Rectal smooth muscle tissue (tissue), 1 donor: ENCODE results near the gene SLC35G1.

Source experiments
- H3K27ac ChIP-seq: one replicate; pipeline ENCODE4 v1.7.0; 2013; ENCODE audit warnings: low read depth, low read length, inconsistent platforms
- H3K27me3 ChIP-seq: one replicate; pipeline ENCODE4 v1.7.0; 2013; ENCODE audit warnings: low read length; ENCODE audit not compliant: control insufficient read depth, insufficient read depth
- H3K36me3 ChIP-seq: one replicate; pipeline ENCODE4 v1.7.0; 2013; ENCODE audit warnings: low read length; ENCODE audit not compliant: control insufficient read depth, insufficient read depth
- H3K4me1 ChIP-seq: one replicate; pipeline ENCODE4 v1.7.0; 2013; ENCODE audit warnings: low read length; ENCODE audit not compliant: control insufficient read depth, insufficient read depth
- H3K4me3 ChIP-seq: one replicate; pipeline ENCODE4 v1.7.0; 2013; ENCODE audit warnings: low read length
- H3K9ac ChIP-seq: one replicate; pipeline ENCODE4 v1.7.0; 2013; ENCODE audit warnings: low read length

SLC35G1 gene

GRCh38 chr10:93899109-93899508, 5.3 kb downstream of the SLC35G1 start:
- Histone ChIP-seq H3K4me1 (no peaks in the 10 kb centered on the region), H3K9ac (no peak overlapping the region), H3K4me3 (no peak overlapping the region), H3K27ac (no peak overlapping the region), H3K36me3 (no peaks in the 10 kb centered on the region), H3K27me3 (no peaks in the 10 kb centered on the region)

GRCh38 chr10:93903051-93903450, 9.3 kb downstream of the SLC35G1 start:
- no peaks in the 10 kb centered on the region for H3K36me3 ChIP-seq
- no peaks in the 10 kb centered on the region for H3K27me3 ChIP-seq

GRCh38 chr10:93904901-93905300, 11.1 kb downstream of the SLC35G1 start:
- H3K27ac ChIP-seq: no peak overlapping the region

More at GRCh38 chr10:93903051-93903450, 9.3 kb downstream of the SLC35G1 start:
- Histone ChIP-seq H3K4me1 (no peaks in the 10 kb centered on the region), H3K4me3 (no peak overlapping the region), H3K27ac (no peak overlapping the region), H3K9ac (no peak overlapping the region)

GRCh38 chr10:93907059-93907458, 13.3 kb downstream of the SLC35G1 start:
- no peak overlapping the region for H3K4me3 ChIP-seq
- H3K9ac ChIP-seq: no peak overlapping the region
- H3K4me1 ChIP-seq: no peaks in the 10 kb centered on the region
- no peaks in the 10 kb centered on the region for H3K27me3 ChIP-seq
- H3K27ac ChIP-seq: no peak overlapping the region
- no peaks in the 10 kb centered on the region for H3K36me3 ChIP-seq

More at GRCh38 chr10:93904901-93905300, 11.1 kb downstream of the SLC35G1 start:
- no peaks in the 10 kb centered on the region for H3K36me3 ChIP-seq
- no peaks in the 10 kb centered on the region for H3K27me3 ChIP-seq
- H3K4me3 ChIP-seq: no peak overlapping the region
- H3K4me1 ChIP-seq: no peaks in the 10 kb centered on the region
- H3K9ac ChIP-seq: no peak overlapping the region

GRCh38 chr10:93911866-93912265, 18.1 kb downstream of the SLC35G1 start:
- Histone ChIP-seq H3K4me1 (no peaks in the 10 kb centered on the region), H3K36me3 (no peaks in the 10 kb centered on the region), H3K9ac (no peak overlapping the region), H3K27me3 (no peaks in the 10 kb centered on the region), H3K4me3 (no peak overlapping the region), H3K27ac (no peak overlapping the region)

GRCh38 chr10:93912444-93912843, 18.7 kb downstream of the SLC35G1 start:
- Histone ChIP-seq H3K27ac (no peak overlapping the region), H3K4me1 (no peaks in the 10 kb centered on the region), H3K27me3 (no peaks in the 10 kb centered on the region)

GRCh38 chr10:93913706-93914105, 19.9 kb downstream of the SLC35G1 start:
- H3K27ac ChIP-seq: no peak overlapping the region
- H3K4me1 ChIP-seq: no peaks in the 10 kb centered on the region
- H3K4me3 ChIP-seq: no peak overlapping the region
- H3K36me3 ChIP-seq: no peaks in the 10 kb centered on the region
- H3K27me3 ChIP-seq: no peaks in the 10 kb centered on the region
- H3K9ac ChIP-seq: no peak overlapping the region

More at GRCh38 chr10:93912444-93912843, 18.7 kb downstream of the SLC35G1 start:
- Histone ChIP-seq H3K9ac (no peak overlapping the region), H3K36me3 (no peaks in the 10 kb centered on the region), H3K4me3 (no peak overlapping the region)

GRCh38 chr10:93915598-93915997, 21.8 kb downstream of the SLC35G1 start:
- Histone ChIP-seq H3K27me3 (no peaks in the 10 kb centered on the region), H3K27ac (no peak overlapping the region), H3K9ac (no peak overlapping the region), H3K36me3 (no peaks in the 10 kb centered on the region), H3K4me3 (no peak overlapping the region), H3K4me1 (no peaks in the 10 kb centered on the region)

GRCh38 chr10:93916257-93917063, 22.7 kb downstream of the SLC35G1 start:
- Histone ChIP-seq H3K4me3 (peak overlapping the region; percentile 43), H3K27me3 (no peaks in the 10 kb centered on the region), H3K9ac (no peak overlapping the region), H3K36me3 (no peaks in the 10 kb centered on the region), H3K4me1 (no peaks in the 10 kb centered on the region), H3K27ac (no peak overlapping the region)

- no peaks in the 10 kb centered on the region for H3K4me1 ChIP-seq
- peak overlapping the region; percentile 43 for H3K4me3 ChIP-seq
- no peak overlapping the region for H3K27ac ChIP-seq
- no peak overlapping the region for H3K9ac ChIP-seq
- no peaks in the 10 kb centered on the region for H3K36me3 ChIP-seq
- no peaks in the 10 kb centered on the region for H3K27me3 ChIP-seq
Observed at GRCh38 chr10:93917064-93917391, 23.2 kb downstream of the SLC35G1 start.

- Histone ChIP-seq H3K4me3 (no peak overlapping the region), H3K27me3 (no peaks in the 10 kb centered on the region), H3K27ac (no peak overlapping the region), H3K36me3 (no peaks in the 10 kb centered on the region), H3K4me1 (no peaks in the 10 kb centered on the region), H3K9ac (no peak overlapping the region)
Observed at GRCh38 chr10:93917821-93918220, 24.0 kb downstream of the SLC35G1 start.

- Histone ChIP-seq H3K36me3 (no peaks in the 10 kb centered on the region), H3K27ac (no peak overlapping the region), H3K4me3 (no peak overlapping the region), H3K9ac (no peak overlapping the region), H3K27me3 (no peaks in the 10 kb centered on the region), H3K4me1 (no peaks in the 10 kb centered on the region)
Observed at GRCh38 chr10:93921338-93921737, 27.6 kb downstream of the SLC35G1 start.

- no peak overlapping the region for H3K9ac ChIP-seq
- no peaks in the 10 kb centered on the region for H3K27me3 ChIP-seq
- H3K4me1 ChIP-seq: no peaks in the 10 kb centered on the region
- H3K4me3 ChIP-seq: no peak overlapping the region
- H3K36me3 ChIP-seq: no peaks in the 10 kb centered on the region
- H3K27ac ChIP-seq: no peak overlapping the region
Observed at GRCh38 chr10:93926613-93927012, 32.8 kb downstream of the SLC35G1 start.
